Measurements from ENCODE around the gene GALNS.
"Not testable (repeated sequence)": the region's sequence is repeated elsewhere in the genome, so short reads cannot be mapped to it uniquely, and the experiment has no call there.

Gene GALNS

DNA sequence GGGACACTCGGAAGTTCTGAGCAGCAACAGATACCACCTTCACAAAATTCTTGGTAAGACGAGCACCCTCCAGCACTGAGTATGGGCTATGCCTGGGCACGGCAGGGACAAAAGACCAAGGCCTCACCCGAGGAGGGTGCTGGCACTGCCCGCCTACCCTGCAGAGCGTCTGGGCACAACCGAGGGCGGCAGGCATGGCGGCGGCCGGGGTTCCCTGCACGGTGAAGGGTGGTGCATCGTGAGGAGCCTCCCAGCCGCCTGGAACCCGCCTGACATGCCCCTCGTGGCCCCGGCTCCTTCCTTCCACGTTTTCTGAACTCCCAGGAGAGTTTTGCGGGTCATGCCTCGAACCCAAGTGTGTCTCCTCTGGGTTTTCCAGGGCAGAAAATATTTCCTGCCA is 18.9 kb downstream of the GALNS start:
- no peak for DNase-seq (ENCODE audit: low read depth, low spot score)

DNA sequence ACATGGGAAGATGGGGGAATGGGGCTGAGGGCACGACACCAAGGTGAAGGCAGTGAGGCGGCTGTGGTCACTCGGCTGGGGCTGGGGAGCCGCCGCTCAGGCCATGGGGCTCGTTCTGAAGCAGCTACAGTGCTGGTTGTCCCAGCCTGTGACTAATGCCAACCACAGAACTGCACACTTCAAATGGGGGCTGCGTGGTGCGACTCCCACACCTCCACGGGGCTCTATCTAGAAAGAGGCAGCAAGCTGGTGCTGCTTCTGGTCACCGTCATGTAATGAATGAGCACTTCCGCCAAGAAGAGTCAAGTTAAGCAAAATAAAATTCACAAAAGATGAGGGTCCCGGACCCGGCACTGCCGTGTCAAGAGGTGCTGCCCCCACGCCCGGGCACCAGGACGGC is 20.0 kb downstream of the GALNS start:
- no peak for DNase-seq (ENCODE audit: low read depth, low spot score)

DNA sequence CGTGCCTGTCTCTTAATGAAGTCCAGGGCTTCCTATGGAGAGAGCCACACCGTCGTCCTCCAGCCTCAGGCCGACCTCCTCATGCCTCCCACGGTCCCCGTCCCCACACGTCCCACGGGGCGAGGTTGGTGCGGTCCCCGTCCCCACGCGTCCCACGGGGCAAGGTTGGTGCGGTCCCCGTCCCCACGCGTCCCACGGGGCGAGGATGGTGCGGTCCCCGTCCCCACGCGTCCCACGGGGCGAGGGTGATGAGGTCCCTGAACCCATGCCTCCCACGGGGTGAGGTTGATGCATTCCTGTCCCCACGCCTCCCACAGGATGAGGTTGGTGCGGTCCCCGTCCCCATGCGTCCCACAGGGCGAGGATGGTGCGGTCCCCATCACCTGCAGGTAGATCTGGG is 20.9 kb downstream of the GALNS start:
- no peak for DNase-seq (ENCODE audit: low read depth, low spot score)

DNA sequence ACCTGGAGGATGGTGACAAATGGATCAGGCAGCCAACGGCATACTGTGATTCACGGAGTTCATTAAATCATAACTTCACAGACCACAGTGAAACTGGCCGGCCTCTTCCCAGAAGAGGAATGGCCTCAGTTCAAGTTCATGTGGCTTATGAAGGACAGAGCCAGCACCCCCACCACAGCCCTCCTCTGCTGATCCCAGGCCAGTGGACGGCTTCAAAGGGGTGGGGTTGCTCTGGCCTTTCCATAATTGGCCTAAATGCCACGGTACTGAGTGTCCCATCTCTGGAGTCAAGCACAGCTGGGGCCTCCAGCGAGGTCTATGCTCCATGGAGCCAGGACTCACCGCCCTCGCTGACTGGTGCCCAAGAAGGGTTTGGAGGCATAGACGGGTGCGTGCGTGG is 21.4 kb downstream of the GALNS start:
- DNase-seq (ENCODE audit: low read depth, low spot score): no peak

DNA sequence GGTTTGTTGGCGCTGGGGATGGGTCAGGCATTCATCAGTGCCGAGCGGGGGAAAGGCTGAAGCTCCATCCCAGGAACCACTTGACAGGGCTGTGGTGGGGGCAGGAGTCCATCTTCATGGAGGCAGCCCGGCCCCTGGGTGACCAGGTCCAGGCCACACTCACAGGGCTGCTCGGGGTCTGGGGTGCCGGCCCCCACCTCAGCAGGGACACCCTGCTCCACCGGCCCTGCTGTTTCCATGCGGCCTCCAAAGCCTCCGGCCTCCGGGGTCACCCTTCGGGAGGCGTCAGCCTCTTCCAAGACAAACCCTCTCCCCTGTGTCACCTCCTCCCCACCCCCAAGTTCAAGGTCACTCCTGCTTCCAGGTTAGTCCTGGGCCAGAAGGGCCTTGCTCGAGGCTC is 22.1 kb downstream of the GALNS start:
- no peak for DNase-seq (ENCODE audit: low read depth, low spot score)

DNA sequence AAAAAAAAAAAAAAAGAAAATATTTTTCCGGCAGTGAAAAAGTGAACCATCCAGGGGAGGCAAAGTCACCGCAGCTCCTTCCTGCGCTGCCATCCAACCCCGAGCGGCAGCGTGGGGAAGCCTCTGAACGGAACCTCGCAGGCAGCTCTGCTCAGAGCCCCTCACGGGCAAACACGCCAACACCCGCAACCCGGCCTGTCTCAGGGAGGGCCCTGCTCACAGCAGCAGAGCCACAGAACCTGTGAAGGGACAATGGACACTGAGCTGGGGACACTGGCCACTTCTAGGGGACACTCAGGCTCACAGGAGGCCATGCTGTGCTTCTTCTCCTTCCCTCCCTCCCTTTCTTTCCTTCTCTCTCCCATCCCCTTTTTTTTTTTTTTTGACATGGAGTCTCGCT is 23.7 kb downstream of the GALNS start:
- no peak for DNase-seq (ENCODE audit: low read depth, low spot score)

DNA sequence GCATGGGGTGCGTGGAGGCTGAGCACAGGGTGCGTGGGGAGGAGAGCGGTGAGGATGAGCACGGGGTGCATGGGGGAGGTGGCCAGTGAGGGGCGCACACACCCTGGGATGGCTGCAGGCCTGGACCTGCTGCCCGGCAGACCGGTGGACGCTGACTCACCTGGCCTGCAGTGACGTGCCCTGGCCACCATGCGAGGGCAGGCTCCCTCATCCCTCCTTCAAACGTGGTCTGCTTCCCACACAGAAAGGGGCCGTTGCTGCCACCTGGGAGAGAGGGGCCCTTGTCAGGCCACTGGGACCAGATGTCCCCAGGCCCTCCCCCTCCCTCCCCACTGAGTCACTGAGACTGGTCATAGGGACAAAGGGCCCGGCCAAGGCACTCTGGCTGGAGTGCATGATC is 24.9 kb downstream of the GALNS start:
- DNase-seq (ENCODE audit: low read depth, low spot score): no peak

DNA sequence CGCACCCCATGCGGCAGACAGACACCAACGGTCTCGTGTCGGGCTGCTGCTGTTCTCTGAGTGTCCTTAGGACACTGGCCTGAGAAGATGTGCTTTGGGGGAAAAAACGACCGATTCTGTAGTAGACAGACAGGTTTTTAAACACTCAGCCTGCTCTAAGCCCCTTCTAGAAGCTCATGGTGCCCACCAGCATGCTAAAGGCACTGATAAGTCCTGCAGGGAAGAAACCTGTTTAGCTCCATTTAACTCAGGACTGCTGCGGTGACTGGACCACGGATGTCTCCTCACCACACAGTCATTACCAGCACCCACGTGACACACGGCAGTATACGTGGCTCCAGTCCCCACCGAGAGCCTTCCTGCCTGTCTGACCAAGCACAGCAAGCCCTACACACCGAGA is 26.0 kb downstream of the GALNS start:
- no peak for DNase-seq (ENCODE audit: low read depth, low spot score)

DNA sequence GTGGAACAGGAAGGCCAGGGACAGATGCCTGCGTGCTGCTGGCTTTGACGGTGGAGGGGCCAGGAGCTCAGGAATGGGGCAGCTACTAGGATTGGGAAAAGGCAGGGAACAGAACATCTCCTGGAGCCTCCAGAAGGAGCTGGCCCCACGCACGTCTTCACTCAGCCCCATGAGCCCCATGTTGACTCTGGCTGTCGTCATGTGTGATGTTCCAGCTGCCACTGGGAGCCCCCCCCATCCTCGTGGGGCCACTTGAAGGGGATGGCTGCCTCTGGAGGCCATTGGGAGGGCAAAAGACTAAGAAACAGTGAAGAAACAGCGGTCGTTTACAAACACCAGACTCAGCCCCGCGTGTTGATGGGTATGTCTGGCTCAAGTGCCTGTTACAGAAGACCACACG is 26.5 kb downstream of the GALNS start:
- DNase-seq (ENCODE audit: low read depth, low spot score): no peak

DNA sequence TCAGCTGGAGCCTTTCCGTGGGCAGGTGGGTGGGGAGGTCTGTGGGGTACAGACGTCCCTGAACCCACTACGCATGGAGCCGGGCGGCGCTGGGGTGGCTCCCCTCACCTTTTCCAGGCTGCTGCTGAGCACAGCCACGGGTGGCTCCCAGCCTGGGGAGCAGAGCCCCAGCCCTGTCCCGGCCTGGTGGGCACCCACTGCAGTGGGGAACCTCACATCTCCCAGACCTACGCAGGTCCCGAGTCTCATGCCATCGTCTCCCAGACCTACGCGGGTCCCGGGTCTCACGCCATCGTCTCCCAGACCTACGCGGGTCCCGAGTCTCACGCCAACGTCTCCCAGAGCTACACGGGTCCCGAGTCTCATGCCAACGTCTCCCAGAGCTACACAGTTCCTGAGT is 28.0 kb downstream of the GALNS start:
- DNase-seq (ENCODE audit: low read depth, low spot score): no peak

DNA sequence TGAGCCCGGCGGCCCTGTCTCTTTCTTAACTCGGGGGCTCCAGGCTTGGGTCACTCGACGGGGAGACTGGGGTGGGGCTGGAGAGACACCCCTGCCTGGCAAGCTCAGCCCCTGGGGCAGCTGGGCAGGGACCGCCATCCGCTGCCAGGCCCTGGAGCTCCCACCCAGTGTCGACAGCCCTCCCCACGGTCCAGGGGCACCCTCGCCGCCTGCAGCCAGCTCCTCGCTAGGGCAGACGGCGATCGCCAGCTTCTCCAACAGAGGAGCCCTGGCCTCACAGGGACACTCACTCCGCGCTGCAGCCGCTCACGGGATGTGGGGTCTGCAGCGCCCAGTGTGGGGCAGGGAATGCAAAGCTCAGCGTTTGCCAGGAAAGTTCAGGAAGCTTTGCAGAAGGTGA is 29.0 kb downstream of the GALNS start:
- no peak for DNase-seq (ENCODE audit: low read depth, low spot score)

DNA sequence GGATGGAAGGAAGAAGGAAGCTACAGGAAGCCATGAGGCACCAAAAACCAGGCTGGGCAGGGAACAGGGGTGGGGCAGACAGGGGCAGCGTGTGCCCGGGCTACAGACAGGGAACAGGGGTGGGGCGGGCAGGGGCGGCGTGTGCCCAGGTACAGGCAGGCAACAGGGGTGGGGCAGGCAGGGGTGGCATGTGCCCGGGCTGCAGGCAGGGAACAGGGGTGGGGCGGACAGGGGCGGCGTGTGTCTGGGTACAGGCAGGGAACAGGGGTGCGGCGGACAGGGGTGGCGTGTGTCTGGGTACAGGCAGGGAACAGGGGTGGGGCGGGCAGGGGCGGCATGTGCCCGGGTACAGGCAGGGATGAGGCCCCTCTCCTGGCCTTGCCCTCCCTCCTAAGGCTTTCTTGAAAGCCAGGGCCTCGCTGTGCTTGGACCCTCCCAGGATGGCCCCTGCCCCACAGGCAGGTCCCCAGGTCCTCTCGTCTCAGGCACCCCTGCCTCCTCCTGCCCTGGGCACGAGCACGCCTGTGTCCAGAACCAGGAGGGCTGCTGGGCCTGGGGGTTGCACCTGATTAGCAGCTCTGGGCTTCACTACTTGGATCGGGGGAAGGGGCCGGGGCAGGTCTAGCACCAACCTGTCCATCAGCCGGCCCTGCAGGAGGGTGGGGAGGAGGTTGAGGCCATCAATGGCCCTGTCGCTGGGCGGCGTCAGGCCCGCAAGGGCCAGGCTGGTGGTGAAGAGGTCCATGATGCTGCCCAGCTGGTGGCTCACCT is 30.5 kb downstream of the GALNS start:
- no peak for DNase-seq (ENCODE audit: low read depth, low spot score)

DNA sequence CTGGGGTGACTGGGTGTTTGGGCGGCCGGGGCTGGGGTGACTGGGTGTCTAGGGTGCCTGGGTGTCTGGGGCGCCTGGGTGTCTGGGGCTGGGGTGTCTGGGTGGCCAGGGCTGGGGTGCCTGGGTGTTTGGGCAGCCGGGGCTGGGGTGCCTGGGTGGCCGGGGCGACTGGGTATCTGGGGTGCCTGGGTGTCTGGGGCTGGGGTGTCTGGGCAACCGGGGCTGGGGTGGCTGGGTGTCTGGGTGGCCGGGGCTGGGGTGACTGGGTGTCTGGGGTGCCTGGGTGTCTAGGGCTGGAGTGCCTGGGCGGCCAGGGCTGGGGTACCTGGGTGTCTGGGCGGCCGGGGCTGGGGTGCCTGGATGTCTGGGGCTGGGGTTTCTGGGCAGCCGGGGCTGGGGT is 31.6 kb downstream of the GALNS start:
- no peak for DNase-seq (ENCODE audit: low read depth, low spot score)

DNA sequence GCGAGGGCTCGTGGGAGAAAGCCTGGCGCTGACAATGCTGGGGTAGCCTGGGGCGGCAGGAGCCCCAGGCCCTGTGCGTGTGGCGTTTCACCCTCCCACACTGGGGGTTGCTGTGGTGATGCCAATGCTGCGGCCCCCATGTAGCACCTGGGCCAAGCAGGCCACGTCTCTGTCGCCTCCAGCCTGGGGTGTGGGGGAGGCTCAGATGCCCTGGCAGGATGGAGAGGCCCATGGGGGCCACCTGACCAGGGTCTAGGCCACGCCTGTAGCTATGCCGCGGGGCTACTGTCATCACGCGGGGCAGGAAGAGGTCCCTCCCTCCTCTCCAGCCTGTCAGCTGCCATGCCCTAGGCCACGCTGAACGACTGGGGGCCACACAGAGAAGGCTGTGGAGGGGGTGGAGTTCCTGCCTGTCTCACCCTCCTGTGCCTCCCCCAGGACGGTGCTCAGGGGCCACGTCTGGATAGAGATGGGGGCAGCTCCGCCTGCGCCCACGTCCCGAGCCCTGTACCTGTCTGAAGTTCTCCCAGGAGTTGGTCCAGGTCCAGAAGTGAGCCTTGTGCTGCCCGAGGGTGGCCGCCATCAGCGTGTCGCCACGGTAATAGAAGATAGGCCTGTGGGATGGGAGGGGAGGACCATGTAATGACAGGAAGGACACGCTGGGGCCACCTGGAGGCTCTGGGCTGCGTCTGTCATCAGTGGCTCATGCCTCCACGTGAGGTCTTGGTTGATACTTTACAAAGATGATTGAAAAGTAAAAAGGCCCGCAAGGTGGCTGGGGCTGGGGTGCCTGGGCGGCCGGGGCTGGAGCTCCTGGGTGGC is 32.3 kb downstream of the GALNS start:
- DNase-seq (ENCODE audit: low read depth, low spot score): no peak

DNA sequence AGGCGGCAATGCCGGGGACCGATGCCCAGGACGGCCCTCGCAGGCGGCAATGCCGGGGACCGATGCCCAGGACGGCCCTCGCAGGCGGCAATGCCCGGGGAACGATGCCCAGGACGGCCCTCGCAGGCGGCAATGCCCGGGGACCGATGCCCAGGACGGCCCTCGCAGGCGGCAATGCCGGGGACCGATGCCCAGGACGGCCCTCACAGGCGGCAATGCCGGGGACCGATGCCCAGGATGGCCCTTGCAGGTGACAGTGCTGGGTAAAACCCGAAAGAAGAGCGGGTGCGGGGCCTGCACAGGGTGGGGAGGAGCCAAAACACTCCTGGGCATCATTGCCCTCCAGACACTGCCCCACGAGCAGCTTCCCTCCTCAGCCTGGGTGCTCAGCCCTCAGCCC is 33.1 kb downstream of the GALNS start:
- DNase-seq (ENCODE audit: low read depth, low spot score): not testable (repeated sequence)

DNA sequence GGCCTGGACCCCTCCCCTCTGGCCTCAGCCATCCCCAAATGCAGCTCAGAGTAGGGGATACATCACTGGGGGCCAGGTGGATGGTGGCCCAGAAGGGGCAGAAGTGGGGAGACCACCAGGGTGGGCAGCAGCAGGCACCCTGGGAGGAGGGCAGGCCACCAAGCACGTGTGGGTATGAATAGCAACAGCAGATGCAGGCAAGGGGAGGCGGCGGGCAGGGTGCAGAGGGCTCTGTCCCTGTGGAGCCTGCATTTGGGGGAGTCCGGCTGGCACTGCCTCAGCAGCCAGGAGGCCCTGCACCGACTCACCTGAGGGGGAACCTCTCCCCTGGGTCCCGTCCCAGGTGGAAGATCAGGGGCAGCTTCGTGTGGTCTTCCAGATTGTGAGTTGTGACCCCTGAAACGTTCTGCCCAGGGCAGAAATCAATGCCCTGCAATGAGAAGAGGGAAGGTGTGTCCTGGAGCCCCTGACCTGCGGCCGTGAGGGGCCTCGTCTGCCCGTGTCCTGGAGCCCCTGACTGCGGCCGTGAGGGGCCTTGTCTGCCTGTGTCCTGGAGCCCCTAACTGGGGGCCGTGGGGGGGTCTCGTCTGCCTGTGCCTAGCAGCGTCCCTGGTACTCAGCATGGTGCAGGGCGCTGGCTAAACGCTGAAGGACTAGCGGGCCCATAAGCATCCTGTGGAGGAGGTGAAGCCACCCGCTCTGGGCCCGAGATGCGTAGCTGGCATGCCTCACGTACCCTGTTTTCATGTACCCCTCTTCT is 34.3 kb downstream of the GALNS start:
- DNase-seq (ENCODE audit: low read depth, low spot score): no peak

DNA sequence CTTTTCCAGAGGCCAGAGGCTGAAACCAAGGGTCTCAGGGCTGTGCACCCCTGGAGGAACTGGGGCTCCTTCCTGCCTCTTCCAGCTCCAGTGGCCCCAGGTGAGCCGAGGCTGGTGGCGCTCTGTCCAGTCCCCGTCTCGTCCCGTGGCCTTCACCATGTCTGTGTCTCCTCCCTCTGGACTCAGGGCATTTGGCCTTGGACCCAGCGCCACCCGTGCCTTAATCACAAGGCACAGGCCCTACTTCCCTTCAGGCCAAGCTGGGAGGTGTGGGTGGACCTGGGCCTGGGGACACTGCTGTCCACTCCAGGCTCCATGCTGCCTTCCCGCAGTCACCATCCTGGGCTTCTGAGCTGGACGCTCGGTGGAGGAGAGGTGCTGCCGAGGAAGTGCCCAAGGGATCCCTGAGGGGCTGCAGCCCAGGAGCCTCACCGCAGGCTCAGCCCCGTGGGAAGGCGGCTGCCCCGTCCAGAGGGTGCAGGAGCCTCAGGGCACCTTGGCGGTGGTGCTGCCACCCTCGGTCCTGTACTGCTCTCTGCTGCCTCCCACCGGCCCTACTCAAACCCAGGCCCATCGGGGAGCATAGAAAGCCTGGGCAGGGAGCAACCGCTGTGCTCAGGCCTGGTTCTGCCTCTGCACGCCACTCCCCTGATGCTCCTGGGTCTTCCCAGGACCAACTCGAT is 35.4 kb downstream of the GALNS start:
- DNase-seq (ENCODE audit: low read depth, low spot score): no peak

DNA sequence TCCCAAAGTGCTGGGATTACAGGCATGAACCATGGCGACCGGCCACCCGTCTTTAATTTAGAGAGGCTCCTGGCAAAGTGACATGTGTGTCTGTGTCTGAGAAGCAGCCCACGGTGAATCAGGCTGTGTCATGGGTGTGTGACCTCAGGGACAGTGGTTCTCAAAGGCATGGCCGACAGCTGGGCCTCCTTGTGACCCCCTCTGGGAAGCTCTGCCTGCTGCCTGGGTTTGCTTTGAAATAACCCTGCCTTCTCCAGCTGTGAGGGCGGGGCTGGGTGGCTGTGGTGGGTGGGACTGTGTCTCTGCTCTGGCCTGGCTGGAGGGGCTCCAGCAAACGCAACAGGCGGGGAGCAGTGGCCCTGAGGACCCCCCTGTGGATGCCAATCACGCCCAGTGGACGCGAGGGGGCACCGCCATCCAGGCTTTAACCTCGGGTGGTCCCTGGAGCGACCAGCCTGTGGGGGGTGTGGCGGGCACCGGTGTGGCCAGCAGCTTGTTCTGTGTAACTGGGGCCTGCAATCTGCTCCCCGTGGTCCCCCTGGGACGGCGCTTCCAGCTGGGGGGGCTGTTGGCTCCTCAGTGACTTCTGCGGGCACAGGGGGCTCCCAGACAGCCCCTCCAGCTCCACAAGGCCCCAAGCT is 36.2 kb downstream of the GALNS start:
- no peak for DNase-seq (ENCODE audit: low read depth, low spot score)

DNA sequence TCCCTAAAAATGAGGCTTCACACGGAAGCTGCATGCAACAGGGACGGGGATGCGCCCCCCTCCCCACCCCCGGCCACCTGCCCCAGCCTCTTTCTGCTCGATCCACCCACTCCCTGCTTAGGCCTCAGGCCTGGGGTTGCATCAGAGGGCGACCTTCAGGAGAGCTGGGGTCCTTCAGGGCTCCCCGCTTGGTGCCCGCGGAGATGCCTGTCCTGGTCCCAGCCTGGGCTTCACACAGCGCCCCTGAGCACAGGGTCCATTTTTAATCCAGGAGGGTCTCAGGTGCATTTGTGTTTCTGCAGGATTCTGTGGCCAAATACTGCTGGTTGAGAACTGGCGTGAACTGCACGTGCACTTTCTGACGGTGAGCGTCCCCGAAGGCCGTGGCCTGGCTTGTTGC is 37.6 kb downstream of the GALNS start:
- DNase-seq (ENCODE audit: low read depth, low spot score): no peak

DNA sequence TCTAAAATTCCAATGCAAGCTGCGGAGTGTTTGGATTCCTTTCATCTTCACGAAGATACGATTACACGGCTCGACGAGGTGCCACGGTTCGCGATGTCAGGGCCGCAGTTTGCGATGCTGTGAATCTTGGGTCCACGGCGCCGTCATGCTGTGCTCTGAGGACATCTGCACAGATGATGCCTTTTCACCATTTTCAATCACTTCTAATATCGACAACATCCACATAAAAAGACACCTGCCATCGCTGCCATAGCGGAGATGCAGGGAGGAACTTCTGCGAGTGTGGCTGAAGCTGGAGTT is 38.2 kb downstream of the GALNS start:
- DNase-seq (ENCODE audit: low read depth, low spot score): no peak

DNA sequence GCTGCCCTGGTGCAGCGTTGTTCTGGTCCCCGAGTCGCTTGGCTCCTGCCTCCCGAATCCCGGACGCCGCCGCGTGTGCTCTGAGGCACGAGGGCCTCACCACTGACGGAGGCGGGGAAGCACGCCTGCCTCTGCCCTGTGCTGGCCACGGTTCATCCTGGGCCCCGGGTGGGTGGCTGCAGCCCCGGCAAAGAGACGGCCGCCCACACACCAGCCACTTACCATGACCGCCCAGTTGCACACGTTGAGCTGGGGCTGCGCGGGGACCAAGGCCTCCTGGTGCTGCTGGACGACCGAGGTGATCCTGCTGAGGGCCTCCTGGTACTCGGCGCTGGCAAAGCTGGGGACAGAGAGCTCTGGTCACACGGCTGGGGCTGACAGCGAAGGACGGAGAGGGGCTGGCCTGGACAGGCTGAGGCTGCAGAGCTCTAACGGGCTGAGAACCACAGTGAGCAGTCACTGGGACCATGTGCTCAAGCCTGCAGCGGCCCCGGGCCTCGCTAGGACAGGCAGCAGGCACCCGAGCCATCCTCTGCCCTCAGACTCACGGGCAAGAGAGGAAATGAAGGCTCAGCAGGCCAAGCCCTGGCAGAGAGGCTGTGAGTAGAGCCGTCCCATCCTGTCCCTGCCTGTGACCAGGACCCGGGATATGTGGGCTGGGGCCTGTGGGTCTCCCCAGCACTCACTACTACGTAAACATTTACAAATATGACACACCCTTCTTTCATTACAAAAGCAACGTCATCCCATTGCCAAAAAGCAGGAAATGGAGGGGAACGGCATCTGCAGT is 38.8 kb downstream of the GALNS start:
- DNase-seq (ENCODE audit: low read depth, low spot score): no peak

Data from activated naive CD8-positive, alpha-beta T cell treated with anti-CD3 and anti-CD28 coated beads, Interleukin-2, amount 50 U/mL, for 16 hours (primary cell).